H1 (cell line): Measurements from ENCODE around the gene TCERG1L. TPM values are rescaled to one million over a fixed set of nuclear protein-coding genes. Genes with fewer than 3 reads are reported as not detected.

Source experiments
- CTCF ChIA-PET: fragments of 300-600 bp; sonication (Branson Sonifier 250); formaldehyde crosslinking; loops from one replicate; lab custom pipeline; 2021; ENCODE audit not compliant: partially characterized antibody; lab: Charles Lee
- POLR2A ChIA-PET: fragments of 300-600 bp; sonication (Branson Sonifier 250); formaldehyde crosslinking; loops from one replicate; lab custom pipeline; 2021; ENCODE audit warnings: inconsistent platforms; ENCODE audit not compliant: partially characterized antibody; lab: Charles Lee
- DNase-seq, 2 experiments: peaks; one replicate each; pipeline versions ENCODE4 v3.0.0 to v3.0.0-alpha.2; 2010 to 2022; ENCODE audit warnings: low spot score in 2 of 2, low read depth in 1 of 2, mixed read lengths in 1 of 2
- FAIRE-seq: peaks from 2 replicates; lab custom pipeline; 2011; peaks lifted over from hg19 to GRCh38; lab: Jason Lieb, UNC
- H2AFZ ChIP-seq: 2 replicates; pipeline ENCODE4 v1.8.1; 2012; ENCODE audit warnings: low read length, inconsistent platforms
- H2AK5ac ChIP-seq: 2 replicates; pipeline ENCODE4 v1.6.1; 2013; ENCODE audit warnings: low read depth, low read length
- H2BK120ac ChIP-seq: replicated peaks from 2 replicates; pipeline ENCODE3; 2013; ENCODE audit warnings: low read depth, low read length, inconsistent platforms
- H2BK12ac ChIP-seq: 2 replicates; pipeline ENCODE4 v1.6.1; 2013; ENCODE audit warnings: low read depth, low read length
- H2BK15ac ChIP-seq: 2 replicates; pipeline ENCODE4 v1.6.1; 2013; ENCODE audit warnings: low read length
- H2BK20ac ChIP-seq: 2 replicates; pipeline ENCODE4 v1.6.1; 2013; ENCODE audit warnings: low read length
- H2BK5ac ChIP-seq: 2 replicates; pipeline ENCODE4 v1.6.1; 2013; ENCODE audit warnings: low read depth, low read length
- H3K14ac ChIP-seq: 2 replicates; pipeline ENCODE4 v1.6.1; 2013; ENCODE audit warnings: inconsistent platforms; ENCODE audit not compliant: insufficient read length
- H3K18ac ChIP-seq: 2 replicates; pipeline ENCODE4 v1.6.1; 2013; ENCODE audit warnings: low read length; ENCODE audit errors: extremely low read depth
- H3K23ac ChIP-seq: 2 replicates; pipeline ENCODE4 v1.6.1; 2013; ENCODE audit warnings: inconsistent platforms; ENCODE audit not compliant: insufficient read length
- H3K23me2 ChIP-seq: 2 replicates; pipeline ENCODE4 v1.6.1; 2013; ENCODE audit warnings: low read depth, low read length
- H3K27ac ChIP-seq: 2 replicates; pipeline ENCODE4 v1.6.1; 2011; ENCODE audit warnings: low read depth, low read length, inconsistent platforms
- H3K27me3 ChIP-seq, 4 experiments: replicated peaks in 1 of 4; 1 replicate in 1 of 4; 2 replicates in 3 of 4; pipeline versions ENCODE4 v1.6.1 to v1.8.1; 2011 to 2013; ENCODE audit warnings: low read length in 3 of 4, mild to moderate bottlenecking in 3 of 4, inconsistent platforms in 2 of 4, mixed read lengths in 2 of 4, moderate library complexity in 1 of 4; ENCODE audit not compliant: control insufficient read depth in 3 of 4, insufficient read depth in 3 of 4; ENCODE audit errors: extremely low read depth in 1 of 4
- H3K36me3 ChIP-seq, 4 experiments: 2 replicates each; pipeline versions ENCODE4 v1.6.1 to v1.8.1; 2011 to 2013; ENCODE audit warnings: mild to moderate bottlenecking in 4 of 4, low read length in 3 of 4, moderate library complexity in 2 of 4, control low read depth in 1 of 4, inconsistent platforms in 1 of 4; ENCODE audit not compliant: insufficient read depth in 4 of 4, control insufficient read depth in 2 of 4
- H3K4ac ChIP-seq: replicated peaks from 2 replicates; pipeline ENCODE3; 2013; ENCODE audit warnings: low read length, low read depth, mixed read lengths, inconsistent platforms; ENCODE audit not compliant: insufficient read length
- H3K4me1 ChIP-seq, 4 experiments: replicated peaks in 1 of 4; 1 replicate in 1 of 4; 2 replicates in 3 of 4; pipeline versions ENCODE4 v1.6.1 to v1.8.1; 2011 to 2013; ENCODE audit warnings: low read length in 3 of 4, inconsistent platforms in 2 of 4, mixed read lengths in 1 of 4; ENCODE audit not compliant: insufficient read depth in 4 of 4, control insufficient read depth in 3 of 4
- H3K4me2 ChIP-seq, 2 experiments: 2 replicates each; pipeline versions ENCODE4 v1.6.1 to v1.8.1; 2011 to 2013; ENCODE audit warnings: low read depth in 2 of 2, low read length in 2 of 2, control low read depth in 1 of 2, inconsistent platforms in 1 of 2, mild to moderate bottlenecking in 1 of 2; ENCODE audit not compliant: insufficient read depth in 1 of 2
- H3K4me3 ChIP-seq, 4 experiments: fragments of 200-600, 300-600 bp in 1 of 4; sonication (generic), shearing (Covaris generic), sonication (Bioruptor Twin) in 1 of 4; 2 replicates each; pipeline versions ENCODE4 v1.5.1 to v1.8.1; 2011 to 2016; ENCODE audit warnings: low read length in 4 of 4, low read depth in 3 of 4, control low read depth in 2 of 4, inconsistent platforms in 2 of 4, mild to moderate bottlenecking in 2 of 4, mixed read lengths in 1 of 4, moderate library complexity in 1 of 4; ENCODE audit not compliant: insufficient read depth in 2 of 4; ENCODE audit errors: extremely low read depth in 1 of 4
- H3K56ac ChIP-seq: replicated peaks from 2 replicates; pipeline ENCODE3; 2013; ENCODE audit warnings: low read depth, mild to moderate bottlenecking, mixed read lengths, low read length, inconsistent platforms; ENCODE audit not compliant: insufficient read length
- H3K79me1 ChIP-seq: 2 replicates; pipeline ENCODE4 v1.6.1; 2013; ENCODE audit warnings: low read depth, low read length, control low read depth
- H3K79me2 ChIP-seq, 2 experiments: 2 replicates each; pipeline versions ENCODE4 v1.6.1 to v1.8.1; 2012 to 2013; ENCODE audit warnings: low read length in 2 of 2, mild to moderate bottlenecking in 2 of 2, inconsistent platforms in 1 of 2; ENCODE audit not compliant: insufficient read depth in 2 of 2, control insufficient read depth in 1 of 2
- H3K9ac ChIP-seq, 4 experiments: replicated peaks in 1 of 4; 1 replicate in 1 of 4; 2 replicates in 3 of 4; pipeline versions ENCODE4 v1.6.1 to v1.8.1; 2011 to 2013; ENCODE audit warnings: low read depth in 3 of 4, low read length in 3 of 4, control low read depth in 2 of 4, mild to moderate bottlenecking in 2 of 4, moderate library complexity in 2 of 4, inconsistent platforms in 1 of 4; ENCODE audit errors: extremely low read depth in 1 of 4
- H3K9me3 ChIP-seq, 2 experiments: 2 replicates each; pipeline versions ENCODE4 v1.6.1 to v1.8.1; 2012 to 2013; ENCODE audit warnings: mild to moderate bottlenecking in 2 of 2, moderate library complexity in 2 of 2, control low read depth in 1 of 2, inconsistent platforms in 1 of 2, low read depth in 1 of 2, low read length in 1 of 2, mixed read lengths in 1 of 2; ENCODE audit not compliant: insufficient read depth in 2 of 2
- H4K20me1 ChIP-seq, 2 experiments: replicated peaks in 1 of 2; 2 replicates each; pipeline versions ENCODE3 to v1.8.1; 2011 to 2013; ENCODE audit warnings: inconsistent platforms in 2 of 2, low read length in 2 of 2, mild to moderate bottlenecking in 1 of 2; ENCODE audit not compliant: insufficient read depth in 2 of 2, control insufficient read depth in 1 of 2
- H4K5ac ChIP-seq: 2 replicates; pipeline ENCODE4 v1.6.1; 2013; ENCODE audit warnings: low read length, low read depth, mixed read lengths, inconsistent platforms; ENCODE audit not compliant: insufficient read length
- H4K8ac ChIP-seq: 2 replicates; pipeline ENCODE4 v1.8.0; 2013; ENCODE audit warnings: mild to moderate bottlenecking, moderate library complexity, low read length, inconsistent platforms; ENCODE audit not compliant: insufficient read depth; ENCODE audit errors: extremely low read depth
- H4K91ac ChIP-seq: replicated peaks from 2 replicates; pipeline ENCODE3; 2013; ENCODE audit warnings: low read length, mixed read lengths, inconsistent platforms; ENCODE audit not compliant: insufficient read length
- ATF2 ChIP-seq: IDR thresholded peaks from 2 replicates; pipeline ENCODE4 v1.6.1; 2012; ENCODE audit warnings: low read length, inconsistent platforms
- KDM5A ChIP-seq: fragments of 200-600 bp; IDR thresholded peaks from 2 replicates; pipeline ENCODE4 v1.7.1; 2012; ENCODE audit warnings: mild to moderate bottlenecking, low read length, inconsistent platforms, mixed read lengths
- POLR2AphosphoS5 ChIP-seq: IDR thresholded peaks from 2 replicates; pipeline ENCODE4 v1.6.1; 2011; ENCODE audit warnings: low read depth, low read length
- RBBP5 ChIP-seq: IDR thresholded peaks from 2 replicates; pipeline ENCODE4 v1.7.1; 2012; ENCODE audit warnings: low read depth, mild to moderate bottlenecking, inconsistent platforms, low read length, moderate library complexity, borderline replicate concordance
- SIN3A ChIP-seq, 2 experiments: IDR thresholded peaks in 1 of 2; conservative IDR thresholded peaks in 1 of 2; 2 replicates each; pipeline ENCODE4 v1.6.1; 2011 to 2012; ENCODE audit warnings: low read length in 2 of 2, improper control_type of control experiment in 1 of 2, low read depth in 1 of 2, mild to moderate bottlenecking in 1 of 2
- TEAD4 ChIP-seq: IDR thresholded peaks from 2 replicates; pipeline ENCODE4 v1.6.1; 2012; ENCODE audit warnings: low read depth, low read length, inconsistent platforms, mixed read lengths
- YY1 ChIP-seq: IDR thresholded peaks from 2 replicates; pipeline ENCODE4 v1.6.1; 2011; ENCODE audit warnings: low read depth, mild to moderate bottlenecking, low read length
- WGBS, 2 experiments: shearing (Covaris generic) in 1 of 2; methylation state at CpG; one replicate each; pipeline versions ENCODE4 v1.1.6 to v1.1.7; 2013 to 2015; ENCODE audit warnings: low lambda C conversion rate in 2 of 2, mixed read lengths in 2 of 2, inconsistent platforms in 1 of 2, low coverage in 1 of 2, missing lambda C conversion rate in 1 of 2; ENCODE audit not compliant: insufficient replicate concordance in 2 of 2, insufficient coverage in 1 of 2, insufficient read length in 1 of 2; ENCODE audit errors: extremely low coverage in 1 of 2, missing lambda C conversion rate in 1 of 2; 5-methylcytosine and 5-hydroxymethylcytosine counted together
- polyA plus RNA-seq, 7 experiments: library from polyadenylated mRNA; depleted of rRNA in 3 of 7; stranded (reverse) in 5 of 7; unstranded in 2 of 7; fragments of >200 nt in 5 of 7; fragments of 200-250 nt in 2 of 7; gene quantifications; 1 replicate in 5 of 7; 2 replicates in 1 of 7; 4 replicates in 1 of 7; pipeline versions ENCODE4 v1.2.1 to v1.2.3, GENCODE V29; 2011 to 2013; ENCODE audit warnings: missing spikeins in 2 of 7, mixed read lengths in 2 of 7
- total RNA-seq: library from RNA; stranded (reverse); fragmentation: NEBNext Ultra II Directional; extraction: Animal tissue kit (Norgen Biotek cat#: 25700); gene quantifications from 2 replicates; pipeline ENCODE4 v1.2.1, GENCODE V29; 2021
- TF ChIP-seq, protein P1 (sequence below), 3 experiments: IDR thresholded peaks; 1 replicate in 2 of 3; 2 replicates in 1 of 3; pipeline versions ENCODE4 v1.5.1 to v1.6.1; 2011; ENCODE audit warnings: low read length in 3 of 3, mild to moderate bottlenecking in 3 of 3, inconsistent platforms in 2 of 3, low read depth in 1 of 3, moderate library complexity in 1 of 3; ENCODE audit not compliant: insufficient read depth in 1 of 3; ENCODE audit errors: control extremely low read depth in 1 of 3

TCERG1L gene
- total and polyA plus RNA-seq, 2 of the 8 experiments (the other 6 are each of a cell fraction or from before 2014, with no cell fraction given) = 3.9 to 6.9 TPM

GRCh38 chr10:131044379-131045111 is 267.0 kb downstream of the TCERG1L start:
- no peak for DNase-seq
- Histone ChIP-seq H3K4me2 (no peak overlapping the region), H3K4ac (no peak overlapping the region), H3K14ac (no peak overlapping the region), H2BK20ac (peak overlapping the region; percentile 43; the same call in 1 of the 2 replicates), H3K79me1 (no peaks in the 10 kb centered on the region), H3K23me2 (peaks cover 5% of the 10 kb centered on the region; the same call in 1 of the 2 replicates), H2BK15ac (0 out of 2 replicates have a peak overlapping the region, but pooled peaks have one; percentile 54), H2BK12ac (peak overlapping the region; percentile 39; the same call in 1 of the 2 replicates), H3K23ac (no peak overlapping the region), H3K27me3 (no peaks in the 10 kb centered on the region), H4K8ac (no peak overlapping the region), H3K18ac (no peak overlapping the region), H3K27ac (no peak overlapping the region), H3K4me1 (peaks cover 11 to 16% (median 15%) of the 10 kb centered on the region in 4 experiments), H3K56ac (no peak overlapping the region), H3K4me3 (no peak overlapping the region), H3K9me3 (peaks cover 5 to 8% of the 10 kb centered on the region in 2 experiments), H4K20me1 (peaks cover 0 to 2% of the 10 kb centered on the region in 2 experiments), H3K9ac (no peak overlapping the region), H2BK120ac (no peak overlapping the region), H3K79me2 (no peaks in the 10 kb centered on the region), H4K5ac (no peak overlapping the region), H3K36me3 (no peaks in the 10 kb centered on the region), H2AK5ac (peak overlapping the region; percentile 78; the same call in 1 of the 2 replicates), H2AFZ (no peak overlapping the region), H4K91ac (no peak overlapping the region), H2BK5ac (no peak overlapping the region)
- ChIA-PET POLR2A (no interaction called here), CTCF (no interaction called here)
- 86% methylated on average over 14 of the region's 14 CpGs; no CpG with 5 or more reads in 1 of the 2 experiments for WGBS, 2 experiments
- FAIRE-seq = no peak
- TF ChIP-seq KDM5A (no peak), YY1 (no peak), ATF2 (no peak), POLR2AphosphoS5 (no peak), SIN3A (conservative IDR thresholded peaks at IDR 0.05 in 1 of 2, IDR thresholded peaks at IDR 0.05 in 1 of 2; ENCODE audit: low read depth in 1 of 2, low read length in 2 of 2) (no peak), RBBP5 (no peak), TEAD4 (no peak)
- TF ChIP-seq, protein P1, sequence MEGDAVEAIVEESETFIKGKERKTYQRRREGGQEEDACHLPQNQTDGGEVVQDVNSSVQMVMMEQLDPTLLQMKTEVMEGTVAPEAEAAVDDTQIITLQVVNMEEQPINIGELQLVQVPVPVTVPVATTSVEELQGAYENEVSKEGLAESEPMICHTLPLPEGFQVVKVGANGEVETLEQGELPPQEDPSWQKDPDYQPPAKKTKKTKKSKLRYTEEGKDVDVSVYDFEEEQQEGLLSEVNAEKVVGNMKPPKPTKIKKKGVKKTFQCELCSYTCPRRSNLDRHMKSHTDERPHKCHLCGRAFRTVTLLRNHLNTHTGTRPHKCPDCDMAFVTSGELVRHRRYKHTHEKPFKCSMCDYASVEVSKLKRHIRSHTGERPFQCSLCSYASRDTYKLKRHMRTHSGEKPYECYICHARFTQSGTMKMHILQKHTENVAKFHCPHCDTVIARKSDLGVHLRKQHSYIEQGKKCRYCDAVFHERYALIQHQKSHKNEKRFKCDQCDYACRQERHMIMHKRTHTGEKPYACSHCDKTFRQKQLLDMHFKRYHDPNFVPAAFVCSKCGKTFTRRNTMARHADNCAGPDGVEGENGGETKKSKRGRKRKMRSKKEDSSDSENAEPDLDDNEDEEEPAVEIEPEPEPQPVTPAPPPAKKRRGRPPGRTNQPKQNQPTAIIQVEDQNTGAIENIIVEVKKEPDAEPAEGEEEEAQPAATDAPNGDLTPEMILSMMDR (IDR thresholded peaks at IDR 0.05; ENCODE audit: control extremely low read depth in 1 of 3, insufficient read depth in 1 of 3, low read depth in 1 of 3, low read length in 3 of 3) = no peak
